Astrocyte (in vitro differentiated cells and primary cell): ENCODE results near the gene RCVRN. TPM values are rescaled to one million over a fixed set of nuclear protein-coding genes. Genes with fewer than 3 reads are reported as not detected.

Source experiments
- DNase-seq: peaks from one replicate; pipeline ENCODE4 v3.0.0-alpha.2; 2010; ENCODE audit warnings: low read depth
- FAIRE-seq: peaks from 2 replicates; lab custom pipeline; 2011; peaks lifted over from hg19 to GRCh38; lab: Jason Lieb, UNC
- H2AFZ ChIP-seq: 2 replicates; pipeline ENCODE4 v1.6.0; 2012; ENCODE audit warnings: low read depth, low read length, inconsistent platforms
- H3K27ac ChIP-seq: 2 replicates; pipeline ENCODE4 v1.5.1; 2011; ENCODE audit warnings: low read depth, low read length, inconsistent platforms
- H3K27me3 ChIP-seq: 2 replicates; pipeline ENCODE4 v1.6.0; 2011; ENCODE audit warnings: low read length, inconsistent platforms; ENCODE audit not compliant: insufficient read depth
- H3K36me3 ChIP-seq: 2 replicates; pipeline ENCODE4 v1.5.1; 2011; ENCODE audit warnings: low read length, inconsistent platforms; ENCODE audit not compliant: insufficient read depth
- H3K4me1 ChIP-seq: 2 replicates; pipeline ENCODE4 v1.5.1; 2011; ENCODE audit warnings: low read length, inconsistent platforms; ENCODE audit not compliant: insufficient read depth
- H3K4me2 ChIP-seq: 2 replicates; pipeline ENCODE4 v1.6.0; 2012; ENCODE audit warnings: low read length, inconsistent platforms
- H3K4me3 ChIP-seq: 2 replicates; pipeline ENCODE4 v1.5.1; 2011; ENCODE audit warnings: low read depth, mild to moderate bottlenecking, low read length, inconsistent platforms; ENCODE audit not compliant: insufficient read depth
- H3K79me2 ChIP-seq: 2 replicates; pipeline ENCODE4 v1.6.0; 2012; ENCODE audit warnings: mild to moderate bottlenecking, low read length, inconsistent platforms; ENCODE audit not compliant: insufficient read depth
- H3K9ac ChIP-seq: 2 replicates; pipeline ENCODE4 v1.6.0; 2012; ENCODE audit warnings: mild to moderate bottlenecking, low read length, inconsistent platforms
- H3K9me3 ChIP-seq: 2 replicates; pipeline ENCODE4 v1.5.1; 2012; ENCODE audit warnings: low read depth, mild to moderate bottlenecking, low read length, inconsistent platforms; ENCODE audit not compliant: insufficient read depth
- H4K20me1 ChIP-seq: 2 replicates; pipeline ENCODE4 v1.6.0; 2012; ENCODE audit warnings: low read length, inconsistent platforms; ENCODE audit not compliant: insufficient read depth
- H3K27ac Mint-ChIP-seq: one replicate; pipeline ENCODE4 v1.8.0; 2021; ENCODE audit warnings: mild to moderate bottlenecking, mixed read lengths; ENCODE audit not compliant: unreplicated experiment
- H3K27me3 Mint-ChIP-seq: one replicate; pipeline ENCODE4 v1.8.0; 2021; ENCODE audit warnings: low read depth, mixed read lengths; ENCODE audit not compliant: unreplicated experiment
- H3K36me3 Mint-ChIP-seq: one replicate; pipeline ENCODE4 v1.8.0; 2021; ENCODE audit warnings: low read depth, mixed read lengths; ENCODE audit not compliant: unreplicated experiment
- H3K4me1 Mint-ChIP-seq: one replicate; pipeline ENCODE4 v1.8.0; 2021; ENCODE audit warnings: low read depth, mixed read lengths; ENCODE audit not compliant: unreplicated experiment
- H3K4me3 Mint-ChIP-seq: one replicate; pipeline ENCODE4 v1.8.0; 2021; ENCODE audit warnings: mild to moderate bottlenecking, moderate library complexity, mixed read lengths; ENCODE audit not compliant: unreplicated experiment
- H3K9me3 Mint-ChIP-seq: one replicate; pipeline ENCODE4 v1.8.0; 2021; ENCODE audit warnings: mild to moderate bottlenecking, mixed read lengths; ENCODE audit not compliant: unreplicated experiment
- EZH2 ChIP-seq: IDR thresholded peaks from 2 replicates; pipeline ENCODE4 v1.6.1; 2012; ENCODE audit warnings: mild to moderate bottlenecking, low read length, inconsistent platforms; ENCODE audit not compliant: insufficient read depth
- total RNA-seq: library from RNA; stranded (reverse); gene quantifications from 2 replicates; pipeline ENCODE4 v1.2.1, GENCODE V29; 2021
- TF ChIP-seq, protein P1 (sequence below): IDR thresholded peaks from 2 replicates; pipeline ENCODE4 v1.5.1; 2011; ENCODE audit warnings: low read depth, mild to moderate bottlenecking, inconsistent platforms, low read length, moderate library complexity; ENCODE audit not compliant: insufficient read depth

The RCVRN gene
- total RNA-seq, 1 donor from 2014 or later = not detected

DNA sequence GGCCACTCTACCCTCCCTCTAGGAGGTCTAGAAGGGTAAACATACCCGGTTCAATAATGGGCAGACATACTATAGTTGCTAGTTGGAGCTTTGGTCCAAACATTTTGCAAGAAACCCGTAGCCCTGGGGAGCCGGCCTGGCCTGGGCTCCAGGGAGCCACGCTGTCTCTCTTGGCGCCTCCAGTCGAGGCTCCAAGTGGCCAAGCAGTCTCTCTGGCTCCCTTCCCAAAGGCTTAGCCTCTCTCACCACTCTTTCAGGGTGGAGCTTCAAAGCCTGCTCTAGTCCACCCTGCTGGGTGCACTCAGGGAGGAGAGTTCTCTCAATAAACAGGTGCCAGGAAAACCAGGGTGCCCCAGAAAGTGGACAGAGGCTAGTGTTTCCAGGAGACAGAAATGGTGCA lies 32.2 kb downstream of the RCVRN start:
- Histone ChIP-seq H3K79me2 (no peaks in the 10 kb centered on the region), H3K9me3 (no peaks in the 10 kb centered on the region), H2AFZ (no peak overlapping the region), H3K4me2 (no peak overlapping the region), H3K27ac (no peak overlapping the region), H3K4me3 (no peak overlapping the region), H4K20me1 (no peaks in the 10 kb centered on the region), H3K4me1 (no peaks in the 10 kb centered on the region), H3K9ac (no peak overlapping the region), H3K27me3 (no peaks in the 10 kb centered on the region), H3K36me3 (no peaks in the 10 kb centered on the region)
- TF ChIP-seq, protein P1, sequence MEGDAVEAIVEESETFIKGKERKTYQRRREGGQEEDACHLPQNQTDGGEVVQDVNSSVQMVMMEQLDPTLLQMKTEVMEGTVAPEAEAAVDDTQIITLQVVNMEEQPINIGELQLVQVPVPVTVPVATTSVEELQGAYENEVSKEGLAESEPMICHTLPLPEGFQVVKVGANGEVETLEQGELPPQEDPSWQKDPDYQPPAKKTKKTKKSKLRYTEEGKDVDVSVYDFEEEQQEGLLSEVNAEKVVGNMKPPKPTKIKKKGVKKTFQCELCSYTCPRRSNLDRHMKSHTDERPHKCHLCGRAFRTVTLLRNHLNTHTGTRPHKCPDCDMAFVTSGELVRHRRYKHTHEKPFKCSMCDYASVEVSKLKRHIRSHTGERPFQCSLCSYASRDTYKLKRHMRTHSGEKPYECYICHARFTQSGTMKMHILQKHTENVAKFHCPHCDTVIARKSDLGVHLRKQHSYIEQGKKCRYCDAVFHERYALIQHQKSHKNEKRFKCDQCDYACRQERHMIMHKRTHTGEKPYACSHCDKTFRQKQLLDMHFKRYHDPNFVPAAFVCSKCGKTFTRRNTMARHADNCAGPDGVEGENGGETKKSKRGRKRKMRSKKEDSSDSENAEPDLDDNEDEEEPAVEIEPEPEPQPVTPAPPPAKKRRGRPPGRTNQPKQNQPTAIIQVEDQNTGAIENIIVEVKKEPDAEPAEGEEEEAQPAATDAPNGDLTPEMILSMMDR = no peak
- no peak for TF ChIP-seq EZH2
- peaks cover 10% of the 10 kb centered on the region for H3K4me1 Mint-ChIP-seq
- no peak for DNase-seq
- no peak overlapping the region for H3K4me3 Mint-ChIP-seq
- no peak for FAIRE-seq
- peaks cover 16% of the 10 kb centered on the region for H3K27me3 Mint-ChIP-seq
- no peak overlapping the region for H3K27ac Mint-ChIP-seq
- H3K36me3 Mint-ChIP-seq = no peaks in the 10 kb centered on the region
- H3K9me3 Mint-ChIP-seq = peaks cover 1% of the 10 kb centered on the region

DNA sequence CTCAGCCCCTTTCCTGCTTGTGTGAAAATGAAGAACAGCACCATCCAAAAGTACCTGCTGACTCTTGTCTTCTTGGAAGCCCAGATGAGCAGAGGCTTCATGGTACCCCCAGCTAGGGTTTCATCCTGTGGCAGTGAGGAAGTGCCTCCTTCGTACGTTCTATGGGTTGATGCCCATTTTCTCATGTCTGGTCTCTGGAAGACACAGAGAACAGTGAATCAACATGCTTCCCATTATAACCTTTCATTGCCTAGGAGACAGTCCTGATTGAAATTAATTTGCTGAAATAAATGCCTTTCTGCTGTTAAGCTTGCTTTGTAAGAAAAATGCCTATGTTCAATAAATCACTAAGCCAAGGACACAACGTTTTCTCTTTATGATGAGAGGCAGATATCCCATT lies 36.5 kb downstream of the RCVRN start:
- peaks cover 5% of the 10 kb centered on the region for H3K9me3 Mint-ChIP-seq
- Histone ChIP-seq H3K4me1 (no peaks in the 10 kb centered on the region), H3K9me3 (no peaks in the 10 kb centered on the region), H3K4me3 (no peak overlapping the region), H3K9ac (no peak overlapping the region), H3K4me2 (no peak overlapping the region), H2AFZ (no peak overlapping the region), H3K27me3 (no peaks in the 10 kb centered on the region), H3K27ac (no peak overlapping the region), H3K36me3 (no peaks in the 10 kb centered on the region), H4K20me1 (no peaks in the 10 kb centered on the region), H3K79me2 (no peaks in the 10 kb centered on the region)
- no peak overlapping the region for H3K27ac Mint-ChIP-seq
- DNase-seq (no peak), FAIRE-seq (no peak)
- H3K36me3 Mint-ChIP-seq = no peaks in the 10 kb centered on the region
- H3K27me3 Mint-ChIP-seq = peaks cover 19% of the 10 kb centered on the region
- TF ChIP-seq, protein P1 = no peak
- no peak for TF ChIP-seq EZH2
- no peaks in the 10 kb centered on the region for H3K4me1 Mint-ChIP-seq
- no peak overlapping the region for H3K4me3 Mint-ChIP-seq

DNA sequence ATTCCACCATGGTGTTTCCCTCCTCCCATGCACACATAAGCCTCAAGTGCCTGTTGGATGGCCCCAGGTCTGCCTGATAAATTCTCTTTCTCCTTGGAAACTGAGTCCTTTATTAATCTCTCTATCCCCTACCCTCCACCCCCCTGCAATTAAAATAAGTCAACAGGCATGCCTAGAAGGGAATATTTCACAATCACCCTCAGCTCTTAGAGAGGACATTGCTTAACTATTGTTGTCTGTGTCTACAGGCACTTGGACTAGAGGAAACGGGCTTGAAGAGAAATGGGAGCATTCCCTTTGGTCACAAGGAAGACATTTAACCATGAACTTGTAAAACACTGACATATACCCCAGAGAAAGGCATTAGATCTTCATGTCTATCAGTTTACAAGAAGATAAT lies 39.5 kb downstream of the RCVRN start:
- H3K4me1 Mint-ChIP-seq = no peaks in the 10 kb centered on the region
- H3K27ac Mint-ChIP-seq = no peak overlapping the region
- Histone ChIP-seq H3K4me2 (no peak overlapping the region), H3K9me3 (peaks cover 3% of the 10 kb centered on the region), H3K4me1 (no peaks in the 10 kb centered on the region), H3K9ac (no peak overlapping the region), H3K27ac (no peak overlapping the region), H3K36me3 (no peaks in the 10 kb centered on the region), H4K20me1 (no peaks in the 10 kb centered on the region), H3K4me3 (no peak overlapping the region), H3K27me3 (no peaks in the 10 kb centered on the region), H3K79me2 (no peaks in the 10 kb centered on the region), H2AFZ (no peak overlapping the region)
- H3K36me3 Mint-ChIP-seq = peaks cover 3% of the 10 kb centered on the region
- no peak for DNase-seq
- peaks cover 15% of the 10 kb centered on the region for H3K9me3 Mint-ChIP-seq
- H3K27me3 Mint-ChIP-seq = peaks cover 25% of the 10 kb centered on the region
- no peak for FAIRE-seq
- no peak for TF ChIP-seq EZH2
- TF ChIP-seq, protein P1 = no peak
- no peak overlapping the region for H3K4me3 Mint-ChIP-seq
